ENCODE data around the gene WFDC10B. TPM values are rescaled to one million over a fixed set of nuclear protein-coding genes. Genes with fewer than 3 reads are reported as not detected.

WFDC10B gene
- total RNA-seq, 1 experiment from 2014 or later: not detected

DNA sequence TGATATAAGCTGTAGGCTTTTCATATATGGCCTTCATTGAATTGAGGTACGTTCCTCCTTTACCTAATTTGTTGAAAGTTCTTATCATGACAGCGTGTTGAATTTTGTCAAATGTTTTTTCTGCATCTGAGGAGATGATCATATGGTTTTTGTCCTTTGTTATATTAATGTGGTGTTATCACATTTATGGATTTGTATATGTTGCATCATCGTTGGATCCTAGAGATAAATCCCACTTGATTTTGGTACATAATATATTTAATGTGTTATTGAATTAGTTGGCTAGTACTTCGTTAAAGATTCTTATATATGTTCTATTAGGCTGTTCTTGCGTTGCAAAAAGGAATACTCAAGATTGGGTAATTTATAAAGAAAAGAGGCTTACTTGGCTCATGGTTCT is 65.1 kb downstream of the WFDC10B start:
- ChIA-PET CTCF (no interaction called here), POLR2A (no interaction called here)
- H3K36me3 Mint-ChIP-seq (ENCODE audit: insufficient read depth, unreplicated experiment): no peaks in the 10 kb centered on the region
- Histone ChIP-seq H3K4me1 (no peaks in the 10 kb centered on the region), H3K36me3 (ENCODE audit: control insufficient read depth, insufficient read depth, low read length) (no peaks in the 10 kb centered on the region), H3K27me3 (replicated peaks; ENCODE audit: control insufficient read depth, insufficient read depth, low read length) (0 out of 2 replicates have a peak, but pooled peaks cover 1% of the 10 kb centered on the region), H3K4me3 (ENCODE audit: low read depth, low read length) (no peak overlapping the region), H3K9me3 (peaks cover 1% of the 10 kb centered on the region)
- TF ChIP-seq, protein P1, sequence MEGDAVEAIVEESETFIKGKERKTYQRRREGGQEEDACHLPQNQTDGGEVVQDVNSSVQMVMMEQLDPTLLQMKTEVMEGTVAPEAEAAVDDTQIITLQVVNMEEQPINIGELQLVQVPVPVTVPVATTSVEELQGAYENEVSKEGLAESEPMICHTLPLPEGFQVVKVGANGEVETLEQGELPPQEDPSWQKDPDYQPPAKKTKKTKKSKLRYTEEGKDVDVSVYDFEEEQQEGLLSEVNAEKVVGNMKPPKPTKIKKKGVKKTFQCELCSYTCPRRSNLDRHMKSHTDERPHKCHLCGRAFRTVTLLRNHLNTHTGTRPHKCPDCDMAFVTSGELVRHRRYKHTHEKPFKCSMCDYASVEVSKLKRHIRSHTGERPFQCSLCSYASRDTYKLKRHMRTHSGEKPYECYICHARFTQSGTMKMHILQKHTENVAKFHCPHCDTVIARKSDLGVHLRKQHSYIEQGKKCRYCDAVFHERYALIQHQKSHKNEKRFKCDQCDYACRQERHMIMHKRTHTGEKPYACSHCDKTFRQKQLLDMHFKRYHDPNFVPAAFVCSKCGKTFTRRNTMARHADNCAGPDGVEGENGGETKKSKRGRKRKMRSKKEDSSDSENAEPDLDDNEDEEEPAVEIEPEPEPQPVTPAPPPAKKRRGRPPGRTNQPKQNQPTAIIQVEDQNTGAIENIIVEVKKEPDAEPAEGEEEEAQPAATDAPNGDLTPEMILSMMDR (IDR thresholded peaks at IDR 0.05; ENCODE audit: insufficient read depth in 1 of 2, low read depth in 1 of 2, low read length in 1 of 2, severe bottlenecking in 1 of 2, unreplicated experiment in 1 of 2): no peak
- H3K4me1 Mint-ChIP-seq (ENCODE audit: low read depth, unreplicated experiment): no peaks in the 10 kb centered on the region
- no peak overlapping the region for H3K4me3 Mint-ChIP-seq (ENCODE audit: unreplicated experiment)
- no peak overlapping the region for H3K27ac Mint-ChIP-seq (ENCODE audit: unreplicated experiment)
- BruUV-seq (replicated peaks): no TSS peak
- DNase-seq: no peak
- no peaks in the 10 kb centered on the region for H3K9me3 Mint-ChIP-seq (ENCODE audit: unreplicated experiment)
- intact Hi-C loops (cut with micrococcal nuclease; ENCODE audit: unreplicated experiment): no loop called here
- H3K27me3 Mint-ChIP-seq (ENCODE audit: insufficient read depth, unreplicated experiment): peaks cover 19% of the 10 kb centered on the region

DNA sequence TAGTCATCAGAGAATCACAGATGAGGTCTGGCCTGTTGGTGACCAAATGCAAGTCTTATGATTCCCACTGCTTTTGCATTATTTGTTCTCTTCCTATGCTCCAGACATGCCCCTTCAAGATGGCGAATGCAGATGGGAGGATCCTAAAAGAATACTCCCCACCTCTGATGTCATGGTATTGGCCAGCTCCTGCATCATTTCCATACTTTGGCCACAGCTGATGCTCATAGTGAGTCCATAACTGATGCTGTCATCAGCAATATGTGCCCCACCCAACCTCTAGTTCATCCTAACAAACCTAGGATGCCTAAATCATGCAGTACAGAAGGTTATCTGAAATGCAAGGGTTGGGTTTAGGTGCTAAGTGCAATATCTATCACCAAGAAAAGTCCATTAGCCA is 68.3 kb downstream of the WFDC10B start:
- ChIA-PET POLR2A (no interaction called here), CTCF (interaction anchor here (1.0 kb wide), 1 partner anchor 134 kb away, joined by 3 read pairs; no protein-coding TSS in a partner anchor)
- Mint-ChIP-seq H3K36me3 (ENCODE audit: insufficient read depth, unreplicated experiment) (no peaks in the 10 kb centered on the region), H3K4me1 (ENCODE audit: low read depth, unreplicated experiment) (no peaks in the 10 kb centered on the region), H3K4me3 (ENCODE audit: unreplicated experiment) (no peak overlapping the region), H3K27me3 (ENCODE audit: insufficient read depth, unreplicated experiment) (peaks cover 22% of the 10 kb centered on the region), H3K9me3 (ENCODE audit: unreplicated experiment) (no peaks in the 10 kb centered on the region), H3K27ac (ENCODE audit: unreplicated experiment) (no peak overlapping the region)
- intact Hi-C loops (cut with micrococcal nuclease; ENCODE audit: unreplicated experiment): no loop called here
- DNase-seq: no peak
- BruUV-seq (replicated peaks): no TSS peak
- H3K9me3 ChIP-seq: no peaks in the 10 kb centered on the region
- H3K27me3 ChIP-seq (replicated peaks; ENCODE audit: control insufficient read depth, insufficient read depth, low read length): 0 out of 2 replicates have a peak, but pooled peaks cover 1% of the 10 kb centered on the region
- H3K4me1 ChIP-seq: no peaks in the 10 kb centered on the region
- H3K4me3 ChIP-seq (ENCODE audit: low read depth, low read length): no peak overlapping the region
- TF ChIP-seq, protein P1 (IDR thresholded peaks at IDR 0.05; ENCODE audit: insufficient read depth in 1 of 2, low read depth in 1 of 2, low read length in 1 of 2, severe bottlenecking in 1 of 2, unreplicated experiment in 1 of 2): no peak
- no peaks in the 10 kb centered on the region for H3K36me3 ChIP-seq (ENCODE audit: control insufficient read depth, insufficient read depth, low read length)

Small RNA genes within 50 kb of the gene (microRNA-seq; reads per million reads assigned to microRNA genes)
- gene MIR3617: not detected

Other genes with a start within 250 kb of the WFDC10B start
- 14.3 and 16.9 TPM in 2 replicates for gene WFDC2, start 235.3 kb downstream of the WFDC10B start, total RNA-seq (2022)
- gene SPINT3, start 189.4 kb downstream of the WFDC10B start, total RNA-seq (2022): not detected in 2 replicates
- gene WFDC6, start 165.5 kb downstream of the WFDC10B start, total RNA-seq (2022): not detected in 2 replicates
- gene EPPIN, start 157.6 kb downstream of the WFDC10B start, total RNA-seq (2022): not detected in 2 replicates
- not detected in 2 replicates for gene WFDC8, start 125.7 kb downstream of the WFDC10B start, total RNA-seq (2022)
- gene WFDC10A, start 75.3 kb downstream of the WFDC10B start, total RNA-seq (2022): not detected in 2 replicates
- not detected in 2 replicates for gene WFDC9, start 73.7 kb downstream of the WFDC10B start, total RNA-seq (2022)
- gene WFDC11, start 34.8 kb downstream of the WFDC10B start, total RNA-seq (2022): not detected in 2 replicates
- not detected in 2 replicates for gene WFDC13, start 3.0 kb downstream of the WFDC10B start, total RNA-seq (2022)
- not detected in 2 replicates for gene SPINT4, start 17.3 kb upstream of the WFDC10B start, total RNA-seq (2022)
- 1.1 and 1.7 TPM in 2 replicates for gene WFDC3, start 86.9 kb upstream of the WFDC10B start, total RNA-seq (2022)
- 89.3 and 105 TPM in 2 replicates for gene DNTTIP1, start 86.9 kb upstream of the WFDC10B start, total RNA-seq (2022)
- gene UBE2C, start 107.6 kb upstream of the WFDC10B start, total RNA-seq (2022): 409 and 423 TPM in 2 replicates
- gene TNNC2, start 122.3 kb upstream of the WFDC10B start, total RNA-seq (2022): not detected in 2 replicates
- 14.1 and 15.6 TPM in 2 replicates for gene SNX21, start 128.8 kb upstream of the WFDC10B start, total RNA-seq (2022)
- gene ACOT8, start 152.4 kb upstream of the WFDC10B start, total RNA-seq (2022): 35.1 and 36.2 TPM in 2 replicates
- gene ZSWIM3, start 152.6 kb upstream of the WFDC10B start, total RNA-seq (2022): 6.1 and 6.4 TPM in 2 replicates
- 24.8 and 27.3 TPM in 2 replicates for gene ZSWIM1, start 176.2 kb upstream of the WFDC10B start, total RNA-seq (2022)
- 6.7 and 7.3 TPM in 2 replicates for gene SPATA25, start 182.6 kb upstream of the WFDC10B start, total RNA-seq (2022)
- gene NEURL2, start 186.2 kb upstream of the WFDC10B start, total RNA-seq (2022): 12.6 TPM in 2 replicates
- 282 and 294 TPM in 2 replicates for gene CTSA, start 186.3 kb upstream of the WFDC10B start, total RNA-seq (2022)
- 39.6 and 42.6 TPM in 2 replicates for gene PLTP, start 207.1 kb upstream of the WFDC10B start, total RNA-seq (2022)
- gene PCIF1, start 229.7 kb upstream of the WFDC10B start, total RNA-seq (2022): 66.5 and 75.9 TPM in 2 replicates